ENCODE results near the gene ERFE.

ERFE gene

GRCh38 chr2:238157506-238158017 is 1.2 kb upstream of the ERFE start:
- DNase-seq: no peak

- DNase-seq: no peak
These were observed 707 bp upstream of the ERFE start for GRCh38 chr2:238158018-238158508.

GRCh38 chr2:238159071-238159539 is 335 bp downstream of the ERFE start:
- no peak for DNase-seq

- DNase-seq: no peak
These were observed 963 bp downstream of the ERFE start for GRCh38 chr2:238159661-238160205.

GRCh38 chr2:238160206-238161129 is 1.7 kb downstream of the ERFE start:
- DNase-seq: no peak

GRCh38 chr2:238161291-238162051 is 2.7 kb downstream of the ERFE start:
- no peak for DNase-seq

- DNase-seq: no peak
These were observed 3.6 kb downstream of the ERFE start for GRCh38 chr2:238162251-238162845.

GRCh38 chr2:238162846-238163441 is 4.2 kb downstream of the ERFE start:
- DNase-seq: no peak

- no peak for DNase-seq
These were observed 4.9 kb downstream of the ERFE start for GRCh38 chr2:238163481-238164198.

GRCh38 chr2:238164906-238165287 is 6.1 kb downstream of the ERFE start:
- no peak for DNase-seq

- DNase-seq: no peak
These were observed 6.6 kb downstream of the ERFE start for GRCh38 chr2:238165288-238165921.

- no peak for DNase-seq
These were observed 7.9 kb downstream of the ERFE start for GRCh38 chr2:238166391-238167343.

GRCh38 chr2:238167344-238167715 is 8.6 kb downstream of the ERFE start:
- no peak for DNase-seq

GRCh38 chr2:238167761-238168160 is 9.0 kb downstream of the ERFE start:
- no peak for DNase-seq

GRCh38 chr2:238168196-238169047 is 9.7 kb downstream of the ERFE start:
- DNase-seq: no peak

GRCh38 chr2:238169048-238169707 is 10.4 kb downstream of the ERFE start:
- DNase-seq: no peak

- DNase-seq: no peak
These were observed 11.0 kb downstream of the ERFE start for GRCh38 chr2:238169708-238170251.

Data from AML-193 (cell line).